ENCODE results near the gene MSL3B.
A peak's percentile ranks its signal among the peaks of the same experiment; 100 is the strongest.

The MSL3B gene

GRCh38 chr2:233832869-233833311 lies 35.3 kb downstream of the MSL3B start:
- peak; percentile 52 for DNase-seq (ENCODE audit: low spot score)

GRCh38 chr2:233832414-233832813 lies 35.8 kb downstream of the MSL3B start:
- DNase-seq (ENCODE audit: low spot score): no peak

DNA sequence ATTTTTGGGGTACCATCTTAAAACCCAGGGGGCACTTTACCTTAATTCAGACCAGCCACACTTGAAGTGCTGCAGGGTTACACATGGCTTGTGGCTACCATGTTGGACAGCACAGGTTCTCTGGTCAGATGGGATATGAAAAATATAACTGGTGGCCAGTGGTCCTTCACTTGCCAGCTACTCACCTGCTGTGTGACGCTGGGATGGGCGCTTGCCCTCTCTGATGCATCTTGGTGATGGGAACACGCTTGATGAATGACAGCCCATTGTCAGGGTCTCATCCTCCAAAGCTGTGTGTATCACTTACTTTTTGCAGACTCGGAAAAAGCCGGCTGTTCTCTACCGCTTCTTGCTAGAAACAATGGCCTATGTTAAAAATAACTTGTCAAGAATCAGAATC lies 36.3 kb downstream of the MSL3B start:
- DNase-seq (ENCODE audit: low spot score): no peak

- DNase-seq (ENCODE audit: low spot score): no peak
Measured at GRCh38 chr2:233831011-233831721, 37.0 kb downstream of the MSL3B start.

DNA sequence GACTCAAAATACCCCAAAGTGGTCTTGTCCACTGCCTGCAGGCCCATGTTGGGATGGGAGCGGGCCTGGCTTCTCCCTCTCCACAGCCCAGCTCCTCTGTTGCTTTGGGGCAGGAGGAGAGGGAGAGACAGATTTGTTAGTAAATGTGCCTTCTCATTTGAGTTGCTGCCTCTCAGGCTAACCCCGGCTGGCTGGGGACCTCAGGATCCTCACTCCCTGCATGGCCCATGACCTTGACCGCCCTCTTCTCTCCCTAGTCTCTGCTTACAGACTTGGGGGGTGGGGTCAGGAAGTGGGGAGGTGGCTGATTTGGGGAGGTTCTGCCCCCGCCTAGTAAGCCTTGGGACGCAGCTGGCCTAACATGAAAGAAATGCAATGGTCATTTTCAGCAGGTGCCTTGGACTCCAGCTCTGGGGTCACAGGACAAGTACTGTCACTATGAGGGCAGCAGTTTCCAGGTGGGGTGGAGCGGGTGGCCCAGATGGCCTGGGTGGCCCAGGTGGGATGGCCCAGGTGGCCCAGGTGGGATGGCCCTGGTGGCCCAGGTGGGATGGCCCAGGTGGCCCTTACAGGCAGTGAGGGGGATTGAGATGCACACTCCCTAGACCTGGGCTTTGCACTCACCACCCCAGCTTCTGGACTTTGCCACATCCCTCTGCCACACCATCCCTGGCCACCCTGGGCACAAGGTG lies 37.9 kb downstream of the MSL3B start:
- DNase-seq (ENCODE audit: low spot score): no peak

DNA sequence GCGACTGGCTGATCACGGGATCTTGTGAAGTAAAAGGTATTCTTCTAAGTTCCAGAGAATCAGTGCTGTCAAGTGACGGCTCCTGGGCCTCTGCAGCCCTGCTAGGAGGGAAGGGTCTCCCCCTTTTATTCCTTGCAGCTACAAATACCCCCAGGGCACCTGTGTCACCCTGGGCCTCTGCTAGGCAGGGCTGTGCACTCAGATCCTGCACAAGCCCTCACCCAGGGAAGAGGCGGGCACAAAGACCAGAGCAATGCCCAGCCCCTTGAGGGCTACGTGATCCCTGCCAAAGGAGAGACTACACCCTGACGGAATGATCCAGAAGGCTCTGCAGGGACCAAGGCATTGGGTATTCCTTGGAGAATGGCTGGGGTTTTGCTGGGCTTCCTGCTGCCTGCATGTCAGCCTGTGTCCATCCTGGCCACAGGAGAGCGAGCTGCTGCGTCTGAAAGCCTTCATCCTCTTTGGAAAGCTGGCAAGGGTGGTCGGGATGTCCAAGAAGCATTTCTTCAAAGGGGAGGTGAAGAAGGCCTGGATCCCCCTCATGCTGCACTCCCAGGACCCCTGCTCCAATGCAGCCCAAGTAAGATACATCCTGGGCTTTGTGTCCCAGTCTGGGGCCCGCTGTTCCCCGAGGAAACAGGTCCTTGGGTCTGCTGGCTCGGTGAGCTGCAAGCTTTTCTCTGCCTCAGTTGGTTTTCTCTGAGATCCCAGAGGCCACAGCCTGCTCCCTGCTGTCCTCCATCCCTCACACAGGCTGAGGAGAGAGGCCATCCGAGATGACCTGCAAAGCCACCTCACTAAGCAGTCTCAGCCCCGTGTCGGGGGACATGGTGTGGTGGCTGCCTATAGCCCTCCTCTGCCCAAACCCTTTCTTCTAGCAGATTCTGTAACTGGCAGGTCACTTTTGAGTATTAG lies 38.7 kb downstream of the MSL3B start:
- no peak for DNase-seq (ENCODE audit: low spot score)

DNA sequence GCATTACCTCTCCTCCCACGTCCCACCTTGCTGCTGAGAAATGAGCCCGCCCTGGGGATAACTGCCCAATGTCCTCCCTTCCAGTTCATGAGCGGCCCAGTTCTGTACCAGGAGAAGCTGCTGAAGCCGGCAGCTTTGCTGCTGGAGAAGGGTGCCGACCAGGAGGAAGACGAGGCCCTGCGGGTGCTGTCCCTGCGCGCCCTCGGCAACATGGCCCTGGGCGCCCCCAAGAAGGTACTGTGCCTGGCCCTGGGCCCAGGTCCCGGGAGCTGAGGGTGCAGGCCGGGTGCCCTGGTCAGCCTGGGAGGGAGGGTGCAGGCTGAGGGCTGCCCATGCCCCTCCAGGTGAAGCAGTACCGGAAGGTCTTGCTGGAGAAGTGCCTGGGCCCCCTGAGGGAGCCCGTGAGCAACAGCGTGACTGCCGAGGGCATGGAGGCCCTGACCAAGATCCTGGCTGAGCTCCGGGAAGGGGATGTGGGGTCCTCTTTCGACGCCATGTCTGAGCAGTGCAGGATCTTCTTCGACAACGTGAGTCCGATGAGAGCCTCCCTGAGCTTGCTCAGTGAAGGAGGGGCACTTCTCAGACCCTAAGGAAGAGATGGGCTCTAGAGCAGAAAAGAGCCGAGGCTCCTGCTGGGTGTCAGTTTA lies 39.5 kb downstream of the MSL3B start:
- no peak for DNase-seq (ENCODE audit: low spot score)

DNA sequence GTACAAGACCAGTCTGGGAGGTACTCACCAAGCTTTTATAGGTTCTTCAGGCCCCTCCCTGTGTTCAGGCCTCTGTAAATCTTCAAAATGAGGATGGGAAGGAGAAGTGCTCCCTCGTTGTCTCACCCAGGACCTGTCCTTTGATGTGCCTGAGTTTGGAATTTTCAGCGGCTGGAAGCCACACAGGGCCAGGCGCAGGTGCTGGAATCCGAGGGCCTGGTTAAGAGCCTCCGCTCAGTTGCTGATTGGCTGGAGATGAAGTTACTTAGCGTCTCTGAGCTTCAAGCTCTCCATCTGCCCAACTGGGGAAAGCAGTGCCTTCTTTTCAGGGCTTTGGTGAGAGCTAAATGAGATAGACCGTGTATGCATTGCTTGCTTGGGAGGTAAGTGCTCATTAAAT lies 43.8 kb downstream of the MSL3B start:
- no peak for DNase-seq (ENCODE audit: low spot score)

DNA sequence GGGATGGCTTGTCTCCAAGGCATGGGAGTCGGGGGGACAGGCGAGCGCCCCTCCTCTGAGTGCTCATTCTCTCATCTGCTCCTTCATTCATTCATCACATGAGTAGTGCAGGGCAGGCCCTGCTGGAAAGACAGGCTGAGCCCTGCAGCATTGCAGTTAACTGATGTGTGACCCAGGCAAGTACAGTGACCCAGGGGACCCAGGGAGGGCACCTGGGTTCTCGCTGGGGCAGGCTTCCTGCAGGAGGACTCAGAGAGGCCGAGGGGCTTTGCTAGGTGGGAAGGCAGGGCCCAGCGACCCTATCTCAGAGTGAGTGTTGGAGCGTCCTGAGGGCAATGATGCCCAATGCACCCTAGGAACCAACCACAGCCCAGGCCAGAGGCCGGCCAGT lies 44.5 kb downstream of the MSL3B start:
- no peak for DNase-seq (ENCODE audit: low spot score)

DNA sequence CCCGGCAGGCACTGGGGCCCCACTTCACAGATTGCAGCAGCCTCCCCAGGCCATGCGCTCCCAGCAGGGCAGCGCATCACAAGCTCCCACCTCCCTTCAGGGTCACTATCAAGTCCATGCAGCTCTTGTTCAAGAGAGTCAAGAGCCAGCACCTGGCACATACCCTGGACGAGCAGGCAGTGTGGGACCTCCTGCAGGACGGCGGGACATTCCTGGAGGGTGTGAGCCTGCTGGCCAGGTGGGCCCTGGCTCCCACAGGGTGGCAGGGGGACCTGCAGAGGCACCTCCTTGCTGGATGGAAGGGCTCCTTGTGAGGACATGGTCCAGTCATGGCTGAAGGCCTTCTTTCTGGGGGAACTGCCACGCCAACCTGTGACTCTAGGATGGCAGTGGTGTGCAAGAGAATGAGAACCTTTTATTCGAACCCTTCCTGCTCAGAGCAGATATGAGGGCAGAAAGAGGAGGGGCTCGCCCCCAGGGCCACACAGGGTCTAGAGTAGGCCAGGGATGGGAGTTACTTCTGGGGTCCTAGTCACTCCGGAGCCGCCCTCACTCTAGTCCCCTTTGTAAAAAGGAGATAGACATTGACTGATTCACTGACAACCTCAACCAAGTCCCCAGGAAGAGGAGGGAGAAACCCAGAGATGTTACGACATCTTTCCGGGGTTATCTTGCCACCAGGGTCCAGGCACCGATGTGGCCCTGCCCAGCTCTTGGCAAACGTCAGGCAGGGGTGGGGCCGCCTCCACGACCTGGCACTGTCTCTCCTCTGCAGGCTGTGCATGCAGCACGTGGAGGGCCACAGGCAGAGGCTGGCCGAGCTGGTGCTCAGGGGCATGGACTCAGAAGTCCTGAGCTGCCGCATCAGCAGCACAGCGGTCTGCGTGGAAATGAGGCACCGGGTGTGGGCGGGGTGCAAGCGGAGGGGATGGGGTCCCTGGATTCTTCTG lies 45.1 kb downstream of the MSL3B start:
- DNase-seq (ENCODE audit: low spot score): no peak

- no peak for DNase-seq (ENCODE audit: low spot score)
Measured at GRCh38 chr2:233822101-233822771, 46.0 kb downstream of the MSL3B start.

- no peak for DNase-seq (ENCODE audit: low spot score)
Measured at GRCh38 chr2:233821709-233822100, 46.5 kb downstream of the MSL3B start.

DNA sequence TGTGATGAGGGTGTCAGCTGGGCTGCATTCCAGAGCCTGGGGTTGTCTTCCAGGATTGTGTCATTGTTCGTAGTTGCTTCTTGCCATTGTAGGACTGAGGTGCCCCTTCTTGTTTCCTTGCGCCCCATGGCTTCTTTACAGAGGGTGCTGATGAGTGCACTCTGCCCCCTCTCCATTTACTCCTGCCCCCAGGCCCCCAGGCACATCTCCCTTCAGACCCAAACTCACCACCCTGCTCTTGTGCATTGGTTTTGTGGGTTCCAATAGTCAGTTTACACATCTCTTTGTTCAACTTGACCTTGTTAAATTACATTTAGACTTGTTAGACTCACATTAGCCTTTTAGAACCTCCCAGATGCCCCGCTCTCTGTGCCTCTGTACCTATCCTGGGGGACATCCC lies 47.0 kb downstream of the MSL3B start:
- DNase-seq (ENCODE audit: low spot score): no peak

DNA sequence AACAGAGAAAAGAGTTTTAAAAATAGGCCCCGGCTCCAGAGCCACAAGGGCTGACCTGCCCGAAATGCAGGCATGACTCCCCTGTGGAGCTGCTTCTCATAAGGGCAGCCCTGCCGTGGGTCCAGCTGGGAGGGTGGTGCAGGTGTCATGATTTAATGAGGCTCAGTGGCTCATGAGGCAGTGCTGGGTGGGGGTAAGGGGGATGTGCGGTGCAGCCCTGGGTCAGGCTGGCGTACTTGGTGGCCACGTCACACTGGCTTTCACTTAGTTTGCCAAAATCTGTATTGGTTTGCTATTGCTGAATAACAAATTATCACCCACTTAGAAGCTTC lies 47.4 kb downstream of the MSL3B start:
- no peak for DNase-seq (ENCODE audit: low spot score)

- peak; percentile 72 for DNase-seq (ENCODE audit: low spot score)
Measured at GRCh38 chr2:233819884-233820773, 48.1 kb downstream of the MSL3B start.

DNA sequence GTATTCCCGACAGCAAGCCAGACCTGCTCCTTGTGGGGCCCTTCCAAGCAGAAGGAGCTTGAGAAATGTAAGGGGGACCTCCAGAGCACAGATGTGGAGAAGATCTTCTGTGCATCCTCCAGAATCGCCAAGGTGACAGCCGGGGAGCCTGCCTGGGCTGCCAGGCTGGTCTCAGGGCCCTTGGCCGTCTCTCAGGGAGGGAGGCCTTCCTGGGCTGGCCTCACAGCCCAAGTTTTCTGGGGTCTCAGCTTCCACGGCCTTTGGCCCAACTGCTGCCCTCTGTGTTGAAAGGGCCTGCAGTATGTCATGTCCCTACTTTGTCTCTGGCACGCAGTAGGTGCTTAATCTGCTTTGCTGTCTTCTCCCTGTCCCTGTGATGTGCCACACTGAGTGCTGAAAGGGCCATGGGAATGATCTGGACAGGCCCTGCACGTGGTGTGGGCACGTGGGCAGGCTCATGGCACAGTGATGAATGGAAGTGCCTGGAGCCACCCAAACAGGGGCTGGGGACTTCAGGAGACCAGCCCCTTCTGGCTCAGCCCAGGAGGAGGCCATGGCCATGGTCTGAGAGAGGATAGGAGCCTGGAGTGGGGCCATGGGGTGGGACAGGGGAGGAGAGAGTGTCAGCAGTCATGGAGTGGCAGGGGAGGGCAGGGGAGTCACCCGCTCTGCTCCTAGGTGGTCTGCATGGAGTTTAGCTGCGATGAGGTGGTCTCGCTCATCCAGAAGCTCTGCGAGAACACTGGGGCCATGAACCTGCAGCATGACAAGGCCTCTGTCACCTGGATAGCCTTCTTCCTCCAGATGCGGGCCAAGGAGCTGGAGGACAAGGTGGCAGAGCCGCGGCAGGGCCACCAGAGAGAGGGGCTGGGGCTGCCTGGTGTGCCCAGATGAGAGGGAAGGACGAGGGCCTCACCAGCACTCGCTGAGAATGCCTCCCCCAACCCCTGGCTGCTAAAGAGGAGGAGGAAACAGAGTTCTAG lies 49.3 kb downstream of the MSL3B start:
- no peak for DNase-seq (ENCODE audit: low spot score)

DNA sequence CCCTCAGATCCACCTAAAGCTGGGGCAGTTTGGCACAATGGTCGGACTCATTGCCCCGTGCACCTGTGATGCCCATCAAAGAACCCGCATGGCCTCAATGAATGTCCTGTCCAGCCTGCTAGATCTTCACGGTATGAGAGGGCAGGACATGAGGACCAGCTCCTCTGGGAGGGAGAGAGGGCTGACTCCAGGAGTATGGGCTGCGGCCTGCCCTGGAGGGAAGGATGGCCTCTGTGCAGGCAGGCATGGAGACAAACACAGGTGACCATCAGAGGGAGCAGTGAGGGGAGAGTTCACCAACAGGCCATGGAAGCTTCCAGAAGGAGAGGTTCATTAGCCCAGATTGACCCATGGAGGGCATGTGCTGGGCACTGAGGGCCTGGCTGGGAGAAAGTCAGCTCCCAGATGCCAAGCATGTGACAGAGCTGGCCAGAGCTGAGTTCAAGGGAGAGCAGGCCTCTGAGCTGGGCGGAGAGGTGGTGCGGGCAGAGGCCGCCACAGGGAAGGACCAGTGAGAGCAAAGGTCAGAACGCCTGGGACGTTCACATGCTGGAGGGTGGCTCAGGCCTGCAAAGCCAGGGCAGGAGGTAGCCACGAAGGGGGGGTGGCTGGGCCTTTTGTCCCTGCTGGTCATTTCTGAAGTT lies 50.1 kb downstream of the MSL3B start:
- DNase-seq (ENCODE audit: low spot score): no peak

Measured in AG20443 (cell line).